Mesothelial cell of epicardium (in vitro differentiated cells): ENCODE results near the gene LRRC4B. TPM values are rescaled to one million over a fixed set of nuclear protein-coding genes. Genes with fewer than 3 reads are reported as not detected.
"Not testable (repeated sequence)": the region's sequence is repeated elsewhere in the genome, so short reads cannot be mapped to it uniquely, and the experiment has no call there.

ENCODE experiments used
- DNase-seq, 2 experiments: peaks; one replicate each; pipeline ENCODE4 v3.0.0; 2021; ENCODE audit warnings: low spot score in 2 of 2; ENCODE audit not compliant: unreplicated experiment in 2 of 2
- H3K27ac Mint-ChIP-seq: 2 replicates; pipeline ENCODE4 v1.8.0; 2021; ENCODE audit warnings: mixed read lengths
- H3K27me3 Mint-ChIP-seq: 2 replicates; pipeline ENCODE4 v1.8.0; 2021; ENCODE audit warnings: low read depth, mixed read lengths
- H3K36me3 Mint-ChIP-seq: 2 replicates; pipeline ENCODE4 v1.8.0; 2021; ENCODE audit warnings: mixed read lengths
- H3K4me1 Mint-ChIP-seq: 2 replicates; pipeline ENCODE4 v1.8.0; 2021; ENCODE audit warnings: mixed read lengths
- H3K4me3 Mint-ChIP-seq: 2 replicates; pipeline ENCODE4 v1.8.0; 2021; ENCODE audit warnings: mild to moderate bottlenecking, moderate library complexity, mixed read lengths
- H3K9me3 Mint-ChIP-seq: 2 replicates; pipeline ENCODE4 v1.8.0; 2021; ENCODE audit warnings: mixed read lengths
- total RNA-seq: library from RNA; stranded (reverse); gene quantifications from 3 replicates; pipeline ENCODE4 v1.2.1, GENCODE V29; 2021
- TF ChIP-seq, protein P1 (sequence below): fragments of 200-600 bp; sonication (generic); IDR thresholded peaks from one replicate; pipeline ENCODE4 v1.5.0; 2021; ENCODE audit warnings: antibody characterized with exemption; ENCODE audit not compliant: unreplicated experiment

LRRC4B gene
- total RNA-seq, 1 donor from 2014 or later = 16.3 TPM

GRCh38 chr19:50475736-50476223 is 92.5 kb downstream of the LRRC4B start:
- peaks cover 20% of the 10 kb centered on the region for H3K36me3 Mint-ChIP-seq
- peaks cover 16% of the 10 kb centered on the region for H3K4me1 Mint-ChIP-seq
- H3K9me3 Mint-ChIP-seq = peaks cover 6% of the 10 kb centered on the region
- H3K27me3 Mint-ChIP-seq = no peaks in the 10 kb centered on the region
- peak overlapping the region; percentile 91 for H3K4me3 Mint-ChIP-seq
- TF ChIP-seq, protein P1, sequence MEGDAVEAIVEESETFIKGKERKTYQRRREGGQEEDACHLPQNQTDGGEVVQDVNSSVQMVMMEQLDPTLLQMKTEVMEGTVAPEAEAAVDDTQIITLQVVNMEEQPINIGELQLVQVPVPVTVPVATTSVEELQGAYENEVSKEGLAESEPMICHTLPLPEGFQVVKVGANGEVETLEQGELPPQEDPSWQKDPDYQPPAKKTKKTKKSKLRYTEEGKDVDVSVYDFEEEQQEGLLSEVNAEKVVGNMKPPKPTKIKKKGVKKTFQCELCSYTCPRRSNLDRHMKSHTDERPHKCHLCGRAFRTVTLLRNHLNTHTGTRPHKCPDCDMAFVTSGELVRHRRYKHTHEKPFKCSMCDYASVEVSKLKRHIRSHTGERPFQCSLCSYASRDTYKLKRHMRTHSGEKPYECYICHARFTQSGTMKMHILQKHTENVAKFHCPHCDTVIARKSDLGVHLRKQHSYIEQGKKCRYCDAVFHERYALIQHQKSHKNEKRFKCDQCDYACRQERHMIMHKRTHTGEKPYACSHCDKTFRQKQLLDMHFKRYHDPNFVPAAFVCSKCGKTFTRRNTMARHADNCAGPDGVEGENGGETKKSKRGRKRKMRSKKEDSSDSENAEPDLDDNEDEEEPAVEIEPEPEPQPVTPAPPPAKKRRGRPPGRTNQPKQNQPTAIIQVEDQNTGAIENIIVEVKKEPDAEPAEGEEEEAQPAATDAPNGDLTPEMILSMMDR = no peak
- H3K27ac Mint-ChIP-seq = peak overlapping the region; percentile 97
- DNase-seq = no peak

DNA sequence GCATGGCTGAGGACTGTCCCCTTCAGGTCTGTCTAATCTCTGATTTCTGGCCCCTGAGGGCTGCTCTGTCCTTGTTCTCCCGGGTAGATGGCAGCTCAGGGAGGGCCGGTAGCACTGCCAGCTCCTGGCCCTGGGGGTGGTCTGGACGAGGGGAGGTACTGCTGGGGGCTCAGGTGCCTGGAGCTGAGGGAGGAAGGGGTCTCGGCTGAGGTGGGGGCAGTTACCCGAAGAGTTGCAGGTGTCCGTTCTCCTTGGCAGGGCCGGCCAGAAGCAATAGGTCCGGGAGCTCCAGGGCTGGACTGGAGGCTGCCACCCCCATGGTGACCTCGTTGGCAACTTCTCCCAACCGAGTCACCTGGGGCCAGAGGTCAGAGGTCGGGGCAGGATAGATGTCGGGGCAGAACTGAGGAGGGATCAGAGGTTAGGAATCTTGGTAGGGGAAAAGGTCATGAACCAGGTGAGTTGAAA is 93.1 kb downstream of the LRRC4B start:
- Mint-ChIP-seq H3K36me3 (peaks cover 20% of the 10 kb centered on the region), H3K4me3 (peak overlapping the region; percentile 91), H3K27ac (peak overlapping the region; percentile 79), H3K27me3 (no peaks in the 10 kb centered on the region), H3K9me3 (peaks cover 6% of the 10 kb centered on the region), H3K4me1 (peaks cover 16% of the 10 kb centered on the region)
- TF ChIP-seq, protein P1 = no peak
- no peak for DNase-seq

GRCh38 chr19:50473336-50473735 is 94.9 kb downstream of the LRRC4B start:
- not testable (repeated sequence) for H3K27ac Mint-ChIP-seq, DNase-seq, H3K27me3 Mint-ChIP-seq, H3K9me3 Mint-ChIP-seq, H3K4me3 Mint-ChIP-seq
- H3K4me1 Mint-ChIP-seq = peaks cover 16% of the 10 kb centered on the region
- peaks cover 16% of the 10 kb centered on the region for H3K36me3 Mint-ChIP-seq

GRCh38 chr19:50468818-50469217 is 99.4 kb downstream of the LRRC4B start:
- H3K27ac Mint-ChIP-seq = no peak overlapping the region
- no peak overlapping the region for H3K4me3 Mint-ChIP-seq
- no peaks in the 10 kb centered on the region for H3K36me3 Mint-ChIP-seq
- H3K27me3 Mint-ChIP-seq = no peaks in the 10 kb centered on the region
- TF ChIP-seq, protein P1 = no peak
- H3K4me1 Mint-ChIP-seq = no peaks in the 10 kb centered on the region
- no peaks in the 10 kb centered on the region for H3K9me3 Mint-ChIP-seq
- DNase-seq = no peak

- Mint-ChIP-seq H3K9me3 (no peaks in the 10 kb centered on the region), H3K4me3 (no peak overlapping the region), H3K4me1 (no peaks in the 10 kb centered on the region), H3K27me3 (no peaks in the 10 kb centered on the region), H3K36me3 (no peaks in the 10 kb centered on the region), H3K27ac (no peak overlapping the region)
- TF ChIP-seq, protein P1 = no peak
- no peak for DNase-seq
These were observed 100.7 kb downstream of the LRRC4B start for GRCh38 chr19:50467566-50467965.

Other genes starting within 250 kb of the LRRC4B start
- gene KCNC3, start 239.1 kb downstream of the LRRC4B start, total RNA-seq = 53.4 to 57.7 TPM (median 54.4 TPM) in 3 replicates
- gene NAPSA, start 202.8 kb downstream of the LRRC4B start, total RNA-seq = 2.4 to 3.5 TPM (median 3.2 TPM) in 3 replicates
- 35.4 to 39.1 TPM (median 37.3 TPM) in 3 replicates for gene NR1H2, start 192.0 kb downstream of the LRRC4B start, total RNA-seq
- gene POLD1, start 184.1 kb downstream of the LRRC4B start, total RNA-seq = 58.4 to 60.6 TPM (median 60.3 TPM) in 3 replicates
- gene SPIB, start 149.5 kb downstream of the LRRC4B start, total RNA-seq = 0.11 TPM in 1 of 3 replicates, not detected in the others
- 0.89 to 1.9 TPM (median 1.2 TPM) in 3 replicates for gene MYBPC2, start 135.5 kb downstream of the LRRC4B start, total RNA-seq
- 175 to 181 TPM (median 176 TPM) in 3 replicates for gene EMC10, start 91.9 kb downstream of the LRRC4B start, total RNA-seq
- 10.1 to 12.7 TPM (median 11.5 TPM) in 3 replicates for gene GARIN5A, start 91.6 kb downstream of the LRRC4B start, total RNA-seq
- gene JOSD2, start 57.2 kb downstream of the LRRC4B start, total RNA-seq = 16.4 to 18.7 TPM (median 17.5 TPM) in 3 replicates
- 0.70 TPM in 1 of 3 replicates, not detected in the others for gene ASPDH, start 54.5 kb downstream of the LRRC4B start, total RNA-seq
- gene SYT3, start 71.4 kb upstream of the LRRC4B start, total RNA-seq = 0.31 to 0.77 TPM (median 0.60 TPM) in 3 replicates
- gene C19orf81, start 81.0 kb upstream of the LRRC4B start, total RNA-seq = 3.0 to 5.0 TPM (median 3.5 TPM) in 3 replicates
- gene SHANK1, start 151.4 kb upstream of the LRRC4B start, total RNA-seq = 11.9 to 14.0 TPM (median 13.5 TPM) in 3 replicates
- gene CLEC11A, start 154.9 kb upstream of the LRRC4B start, total RNA-seq = 33.0 to 34.4 TPM (median 33.6 TPM) in 3 replicates
- not detected in 3 replicates for gene GPR32, start 202.0 kb upstream of the LRRC4B start, total RNA-seq
- gene ACP4, start 222.0 kb upstream of the LRRC4B start, total RNA-seq = not detected in 3 replicates